ACHN (cell line): ENCODE measurements around the gene B3GAT3.
"Not testable (repeated sequence)": the region's sequence is repeated elsewhere in the genome, so short reads cannot be mapped to it uniquely, and the experiment has no call there.

Source experiments
- DNase-seq: peaks from one replicate; pipeline ENCODE4 v3.0.0-alpha.2; 2015
- in situ Hi-C: cut with HindIII; loops from 2 replicates; pipeline ENCODE4 v1.10.0; 2017; ENCODE audit warnings: low sequenced_read_pairs, low pct_ligation_motif_present, low pct_unique_long_range_greater_than_20kb

B3GAT3 gene

GRCh38 chr11:62647609-62648005, 25.8 kb upstream of the B3GAT3 start:
- DNase-seq: no peak
- in situ Hi-C loops: no loop called here

GRCh38 chr11:62646825-62647608, 25.2 kb upstream of the B3GAT3 start:
- in situ Hi-C loops: no loop called here
- no peak for DNase-seq

- in situ Hi-C loops: no loop called here
- peak; percentile 95 for DNase-seq
These were observed 24.4 kb upstream of the B3GAT3 start, which contains the start of gene GANAB for GRCh38 chr11:62645946-62646824. TSS of gene GANAB (minus strand) at chr11:62646613. CDS start at chr11:62646599, 14 bp downstream.

- DNase-seq: no peak
- in situ Hi-C loops: no loop called here
These were observed 23.8 kb upstream of the B3GAT3 start for GRCh38 chr11:62645671-62645945.

- in situ Hi-C loops: no loop called here
- no peak for DNase-seq
These were observed 22.4 kb upstream of the B3GAT3 start for GRCh38 chr11:62644220-62644619.

GRCh38 chr11:62632492-62632891, 10.7 kb upstream of the B3GAT3 start:
- in situ Hi-C loops: no loop called here
- no peak for DNase-seq

GRCh38 chr11:62627713-62628112, 5.9 kb upstream of the B3GAT3 start:
- no peak for DNase-seq
- in situ Hi-C loops: no loop called here

GRCh38 chr11:62622476-62623089, 797 bp upstream of the B3GAT3 start:
- in situ Hi-C loops: no loop called here
- no peak for DNase-seq

- no peak for DNase-seq
- in situ Hi-C loops: no loop called here
These were observed 689 bp downstream of the B3GAT3 start for GRCh38 chr11:62621027-62621566.

- DNase-seq, in situ Hi-C loops: not testable (repeated sequence)
These were observed 4.8 kb downstream of the B3GAT3 start for GRCh38 chr11:62616957-62617356.

GRCh38 chr11:62615521-62615920, 6.3 kb downstream of the B3GAT3 start:
- in situ Hi-C loops: no loop called here
- DNase-seq: no peak

GRCh38 chr11:62614275-62614674, 7.5 kb downstream of the B3GAT3 start:
- in situ Hi-C loops: no loop called here
- DNase-seq: no peak

GRCh38 chr11:62613291-62613778, 8.5 kb downstream of the B3GAT3 start:
- DNase-seq: no peak
- in situ Hi-C loops: no loop called here

GRCh38 chr11:62612366-62613290, 9.2 kb downstream of the B3GAT3 start, which contains the start of the genes EML3 and ROM1:
TSS of gene EML3 (minus strand) at chr11:62612775. CDS start at chr11:62612457, 318 bp downstream.
TSS of gene ROM1 (plus strand) at chr11:62613257. CDS start at chr11:62613282, 25 bp downstream.
- in situ Hi-C loops: no loop called here
- DNase-seq: peak; percentile 80

- peak; percentile 51 for DNase-seq
- in situ Hi-C loops: no loop called here
These were observed 10.0 kb downstream of the B3GAT3 start for GRCh38 chr11:62611705-62612365.

GRCh38 chr11:62610814-62611704, 10.7 kb downstream of the B3GAT3 start:
- no peak for DNase-seq
- in situ Hi-C loops: no loop called here
